ENCODE results near the gene TCN2.
A peak's percentile ranks its signal among the peaks of the same experiment; 100 is the strongest.

Gene TCN2

GRCh38 chr22:30609260-30610185, 2.5 kb downstream of the TCN2 start:
- Histone ChIP-seq H3K4me1 (peaks cover 4% of the 10 kb centered on the region), H3K79me2 (no peaks in the 10 kb centered on the region), H3K9ac (no peak overlapping the region), H3K4me3 (ENCODE audit: low read depth, low read length) (no peak overlapping the region), H3K27ac (peak overlapping the region; percentile 19), H2AFZ (no peak overlapping the region), H3K27me3 (ENCODE audit: control insufficient read depth, insufficient read depth, low read length) (no peaks in the 10 kb centered on the region), H3K9me3 (ENCODE audit: control insufficient read depth, low read length) (no peaks in the 10 kb centered on the region), H3K36me3 (ENCODE audit: control insufficient read depth, insufficient read depth, low read length) (no peaks in the 10 kb centered on the region), H3K4me2 (ENCODE audit: low read length) (no peak overlapping the region)
- TF ChIP-seq CTCF (IDR thresholded peaks at IDR 0.05): no peak

GRCh38 chr22:30610299-30610698, 3.3 kb downstream of the TCN2 start:
- no peak for TF ChIP-seq CTCF (IDR thresholded peaks at IDR 0.05)

GRCh38 chr22:30611197-30611596, 4.2 kb downstream of the TCN2 start:
- Histone ChIP-seq H3K36me3 (ENCODE audit: control insufficient read depth, insufficient read depth, low read length) (no peaks in the 10 kb centered on the region), H3K4me3 (ENCODE audit: low read depth, low read length) (no peak overlapping the region), H3K27me3 (ENCODE audit: control insufficient read depth, insufficient read depth, low read length) (no peaks in the 10 kb centered on the region), H3K4me2 (ENCODE audit: low read length) (no peak overlapping the region), H3K27ac (no peak overlapping the region), H3K4me1 (peaks cover 2% of the 10 kb centered on the region), H3K9me3 (ENCODE audit: control insufficient read depth, low read length) (no peaks in the 10 kb centered on the region), H3K79me2 (no peaks in the 10 kb centered on the region), H3K9ac (no peak overlapping the region), H2AFZ (no peak overlapping the region)
- TF ChIP-seq CTCF (IDR thresholded peaks at IDR 0.05): no peak

More at GRCh38 chr22:30610299-30610698, 3.3 kb downstream of the TCN2 start:
- Histone ChIP-seq H3K27me3 (ENCODE audit: control insufficient read depth, insufficient read depth, low read length) (no peaks in the 10 kb centered on the region), H3K9ac (no peak overlapping the region), H3K9me3 (ENCODE audit: control insufficient read depth, low read length) (no peaks in the 10 kb centered on the region), H2AFZ (no peak overlapping the region), H3K27ac (no peak overlapping the region), H3K4me1 (peaks cover 4% of the 10 kb centered on the region), H3K79me2 (no peaks in the 10 kb centered on the region), H3K4me2 (ENCODE audit: low read length) (no peak overlapping the region), H3K36me3 (ENCODE audit: control insufficient read depth, insufficient read depth, low read length) (no peaks in the 10 kb centered on the region), H3K4me3 (ENCODE audit: low read depth, low read length) (no peak overlapping the region)

GRCh38 chr22:30612789-30613188, 5.8 kb downstream of the TCN2 start:
- Histone ChIP-seq H3K4me2 (ENCODE audit: low read length) (no peak overlapping the region), H3K79me2 (no peaks in the 10 kb centered on the region), H3K9ac (no peak overlapping the region), H3K4me1 (no peaks in the 10 kb centered on the region), H3K27me3 (ENCODE audit: control insufficient read depth, insufficient read depth, low read length) (no peaks in the 10 kb centered on the region), H3K36me3 (ENCODE audit: control insufficient read depth, insufficient read depth, low read length) (no peaks in the 10 kb centered on the region), H3K9me3 (ENCODE audit: control insufficient read depth, low read length) (no peaks in the 10 kb centered on the region), H2AFZ (no peak overlapping the region), H3K27ac (no peak overlapping the region), H3K4me3 (ENCODE audit: low read depth, low read length) (no peak overlapping the region)
- no peak for TF ChIP-seq CTCF (IDR thresholded peaks at IDR 0.05)

- H3K36me3 ChIP-seq (ENCODE audit: control insufficient read depth, insufficient read depth, low read length): no peaks in the 10 kb centered on the region
- TF ChIP-seq CTCF (IDR thresholded peaks at IDR 0.05): no peak
- H3K4me3 ChIP-seq (ENCODE audit: low read depth, low read length): no peak overlapping the region
- no peaks in the 10 kb centered on the region for H3K79me2 ChIP-seq
- no peak overlapping the region for H2AFZ ChIP-seq
- H3K4me2 ChIP-seq (ENCODE audit: low read length): no peak overlapping the region
- no peaks in the 10 kb centered on the region for H3K4me1 ChIP-seq
- H3K9me3 ChIP-seq (ENCODE audit: control insufficient read depth, low read length): no peaks in the 10 kb centered on the region
- no peaks in the 10 kb centered on the region for H3K27me3 ChIP-seq (ENCODE audit: control insufficient read depth, insufficient read depth, low read length)
- H3K9ac ChIP-seq: no peak overlapping the region
- H3K27ac ChIP-seq: no peak overlapping the region
These were observed 7.3 kb downstream of the TCN2 start for GRCh38 chr22:30614268-30614667.

Measured in parathyroid adenoma (tissue), 2 donors.